Smooth muscle cell (in vitro differentiated cells): ENCODE data around the gene DTX1. TPM values are rescaled to one million over a fixed set of nuclear protein-coding genes. Genes with fewer than 3 reads are reported as not detected.

Source experiments
- DNase-seq: peaks from one replicate; lab custom pipeline; 2025; ENCODE audit not compliant: unreplicated experiment; lab: John Stamatoyannopoulos, UW
- H2AFZ ChIP-seq: fragments of 200-600 bp; sonication (generic); 2 replicates; pipeline ENCODE4 v1.6.0; 2016; ENCODE audit warnings: antibody characterized with exemption, low read depth, mild to moderate bottlenecking
- H3F3A ChIP-seq: fragments of 200-600 bp; sonication (generic); 2 replicates; pipeline ENCODE4 v1.6.0; 2017; ENCODE audit warnings: antibody characterized with exemption, low read depth
- H3K27ac ChIP-seq: fragments of 200-600 bp; sonication (generic); 2 replicates; pipeline ENCODE4 v1.5.1; 2016; ENCODE audit warnings: low read depth, mild to moderate bottlenecking
- H3K27me3 ChIP-seq: fragments of 200-600 bp; sonication (generic); 2 replicates; pipeline ENCODE4 v1.6.1; 2016; ENCODE audit warnings: low read depth, mild to moderate bottlenecking
- H3K36me3 ChIP-seq: fragments of 200-600 bp; sonication (generic); 2 replicates; pipeline ENCODE4 v1.5.1; 2016; ENCODE audit warnings: low read depth
- H3K4me1 ChIP-seq: fragments of 200-600 bp; sonication (generic); 2 replicates; pipeline ENCODE4 v1.5.1; 2016; ENCODE audit warnings: low read depth
- H3K4me2 ChIP-seq: fragments of 200-600 bp; sonication (generic); 2 replicates; pipeline ENCODE4 v1.6.0; 2016; ENCODE audit warnings: mild to moderate bottlenecking
- H3K4me3 ChIP-seq: fragments of 200-600 bp; sonication (generic); 2 replicates; pipeline ENCODE4 v1.5.1; 2016; ENCODE audit warnings: mild to moderate bottlenecking
- H3K79me2 ChIP-seq: fragments of 200-600 bp; sonication (generic); 2 replicates; pipeline ENCODE4 v1.6.0; 2016; ENCODE audit warnings: low read depth, mild to moderate bottlenecking
- H3K9ac ChIP-seq: fragments of 200-600 bp; sonication (generic); 2 replicates; pipeline ENCODE4 v1.6.0; 2016; ENCODE audit warnings: low read depth
- H3K9me3 ChIP-seq: fragments of 200-600 bp; sonication (generic); replicated peaks from 2 replicates; pipeline ENCODE4 v1.5.1; 2016; ENCODE audit warnings: low read depth
- H4K20me1 ChIP-seq: fragments of 200-600 bp; sonication (generic); 2 replicates; pipeline ENCODE4 v1.6.0; 2016; ENCODE audit warnings: low read depth
- CTCF ChIP-seq: fragments of 200-600 bp; sonication (generic); IDR thresholded peaks from 2 replicates; pipeline ENCODE4 v1.5.1; 2017; ENCODE audit warnings: borderline replicate concordance, mild to moderate bottlenecking, antibody characterized with exemption; ENCODE audit not compliant: insufficient read depth, poor library complexity, severe bottlenecking
- WGBS: methylation state at CpG from one replicate; pipeline ENCODE4 v1.1.7; 2016; ENCODE audit warnings: low lambda C conversion rate; 5-methylcytosine and 5-hydroxymethylcytosine counted together
- polyA plus RNA-seq: library from polyadenylated mRNA; unstranded; fragments of >200 nt; fragmentation: Nextera tagmentation; extraction: Ambion mirVana; gene quantifications from 2 replicates; pipeline ENCODE4 v1.2.1, GENCODE V29; 2016
- total RNA-seq: library from RNA; depleted of rRNA; stranded (reverse); fragments of >200 nt; gene quantifications from 2 replicates; pipeline ENCODE4 v1.2.3, GENCODE V29; 2014

Gene DTX1
- total and polyA plus RNA-seq, 2 experiments from 2014 or later = 0.09 to 1.1 TPM

GRCh38 chr12:113021500-113021899 is 35.0 kb upstream of the DTX1 start:
- no peaks in the 10 kb centered on the region for H3F3A ChIP-seq
- H3K27ac ChIP-seq = no peak overlapping the region
- H3K9me3 ChIP-seq = no peaks in the 10 kb centered on the region
- DNase-seq = no peak
- H3K79me2 ChIP-seq = no peaks in the 10 kb centered on the region
- 85% methylated on average over 1 of the region's 1 CpG for WGBS
- H3K27me3 ChIP-seq = peaks cover 17% of the 10 kb centered on the region
- H3K4me1 ChIP-seq = no peaks in the 10 kb centered on the region
- no peak overlapping the region for H2AFZ ChIP-seq
- TF ChIP-seq CTCF = no peak
- no peaks in the 10 kb centered on the region for H4K20me1 ChIP-seq
- H3K36me3 ChIP-seq = no peaks in the 10 kb centered on the region
- H3K9ac ChIP-seq = no peak overlapping the region
- no peak overlapping the region for H3K4me2 ChIP-seq
- no peak overlapping the region for H3K4me3 ChIP-seq

GRCh38 chr12:113022563-113023297 is 33.8 kb upstream of the DTX1 start:
- no peaks in the 10 kb centered on the region for H3K36me3 ChIP-seq
- H3K9ac ChIP-seq = no peak overlapping the region
- H3K4me1 ChIP-seq = no peaks in the 10 kb centered on the region
- H3K27me3 ChIP-seq = peaks cover 11% of the 10 kb centered on the region
- DNase-seq = no peak
- H3K9me3 ChIP-seq = no peaks in the 10 kb centered on the region
- H4K20me1 ChIP-seq = no peaks in the 10 kb centered on the region
- no peak overlapping the region for H2AFZ ChIP-seq
- H3K79me2 ChIP-seq = no peaks in the 10 kb centered on the region
- H3K4me3 ChIP-seq = no peak overlapping the region
- H3K4me2 ChIP-seq = no peak overlapping the region
- H3F3A ChIP-seq = no peaks in the 10 kb centered on the region
- TF ChIP-seq CTCF = no peak
- 86% methylated on average over 3 of the region's 3 CpGs for WGBS
- H3K27ac ChIP-seq = no peak overlapping the region

GRCh38 chr12:113027726-113028125 is 28.8 kb upstream of the DTX1 start:
- DNase-seq = no peak
- no peak overlapping the region for H2AFZ ChIP-seq
- TF ChIP-seq CTCF = no peak
- peaks cover 6% of the 10 kb centered on the region for H3K27me3 ChIP-seq
- 87% methylated on average over 4 of the region's 4 CpGs for WGBS
- H3F3A ChIP-seq = no peaks in the 10 kb centered on the region
- no peaks in the 10 kb centered on the region for H3K4me1 ChIP-seq
- H3K27ac ChIP-seq = no peak overlapping the region
- H3K79me2 ChIP-seq = no peaks in the 10 kb centered on the region
- no peaks in the 10 kb centered on the region for H3K9me3 ChIP-seq
- no peak overlapping the region for H3K4me2 ChIP-seq
- no peaks in the 10 kb centered on the region for H3K36me3 ChIP-seq
- no peak overlapping the region for H3K9ac ChIP-seq
- H3K4me3 ChIP-seq = no peak overlapping the region
- no peaks in the 10 kb centered on the region for H4K20me1 ChIP-seq

- WGBS = 15% methylated on average over 9 of the region's 9 CpGs
- DNase-seq = no peak
- H3K9ac ChIP-seq = no peak overlapping the region
- H4K20me1 ChIP-seq = no peaks in the 10 kb centered on the region
- no peaks in the 10 kb centered on the region for H3K36me3 ChIP-seq
- H3F3A ChIP-seq = no peaks in the 10 kb centered on the region
- no peak overlapping the region for H3K4me3 ChIP-seq
- H3K4me2 ChIP-seq = no peak overlapping the region
- no peaks in the 10 kb centered on the region for H3K9me3 ChIP-seq
- H2AFZ ChIP-seq = no peak overlapping the region
- H3K79me2 ChIP-seq = no peaks in the 10 kb centered on the region
- H3K27me3 ChIP-seq = peaks cover 10% of the 10 kb centered on the region
- H3K27ac ChIP-seq = no peak overlapping the region
- no peaks in the 10 kb centered on the region for H3K4me1 ChIP-seq
- TF ChIP-seq CTCF = peak; percentile 66
Observed at GRCh38 chr12:113030875-113031525, 25.5 kb upstream of the DTX1 start.
